HEK293 (cell line): ENCODE results near the gene NFATC1.

ENCODE experiments used
- CTCF ChIA-PET: fragments of 350-600 bp; formaldehyde crosslinking; extraction: SDS; loops from one replicate; lab custom pipeline; 2021; ENCODE audit warnings: antibody characterized with exemption; lab: Yijun Ruan, JAX
- POLR2A ChIA-PET: fragments of 300-600 bp; formaldehyde crosslinking; extraction: SDS; loops from one replicate; lab custom pipeline; 2020; ENCODE audit warnings: antibody characterized with exemption, inconsistent platforms; lab: Yijun Ruan, JAX
- H3K27ac ChIP-seq: fragments of 200-500 bp; sonication (Bioruptor generic); 2 replicates; pipeline ENCODE4 v1.5.1; 2014; ENCODE audit warnings: low read depth, low read length, control low read depth, inconsistent platforms; ENCODE audit errors: extremely low read depth
- H3K36me3 ChIP-seq, 2 experiments: fragments of 200-500 bp in 1 of 2; sonication (Bioruptor generic) in 1 of 2; 1 replicate in 1 of 2; 2 replicates in 1 of 2; pipeline ENCODE4 v1.5.1; 2014 to 2017; ENCODE audit warnings: inconsistent platforms in 2 of 2, low read length in 2 of 2; ENCODE audit not compliant: control insufficient read depth in 2 of 2, insufficient read depth in 1 of 2
- H3K4me1 ChIP-seq: fragments of 200-500 bp; sonication (Bioruptor generic); 2 replicates; pipeline ENCODE4 v1.5.1; 2014; ENCODE audit warnings: mild to moderate bottlenecking, low read length, inconsistent platforms; ENCODE audit not compliant: control insufficient read depth, insufficient read depth
- H3K4me3 ChIP-seq: 2 replicates; pipeline ENCODE4 v1.5.1; 2011; ENCODE audit warnings: low read depth, mild to moderate bottlenecking, control low read depth, low read length, moderate library complexity
- H3K9me3 ChIP-seq: fragments of 200-500 bp; sonication (Bioruptor generic); 2 replicates; pipeline ENCODE4 v1.5.1; 2014; ENCODE audit warnings: low read depth, low read length, inconsistent platforms; ENCODE audit not compliant: control insufficient read depth, insufficient read depth
- ELK4 ChIP-seq: IDR thresholded peaks from 2 replicates; pipeline ENCODE4 v1.6.1; 2011; ENCODE audit warnings: mild to moderate bottlenecking, low read depth, low read length, borderline replicate concordance
- GFI1B ChIP-seq: fragments of 450-650 bp; formaldehyde crosslinking; IDR thresholded peaks from 2 replicates; pipeline ENCODE4 v1.5.1; 2016; ENCODE audit warnings: missing biosample characterization, missing genetic modification characterization
- RBAK ChIP-seq: fragments of 450-650 bp; formaldehyde crosslinking; IDR thresholded peaks from 2 replicates; pipeline ENCODE4 v1.5.1; 2016; ENCODE audit warnings: missing biosample characterization, missing genetic modification characterization
- REPIN1 ChIP-seq: fragments of 450-650 bp; formaldehyde crosslinking; IDR thresholded peaks from 2 replicates; pipeline ENCODE4 v1.5.1; 2017; ENCODE audit warnings: missing biosample characterization, missing genetic modification characterization, low read depth
- SP3 ChIP-seq: fragments of 450-650 bp; formaldehyde crosslinking; IDR thresholded peaks from 2 replicates; pipeline ENCODE4 v1.5.1; 2016; ENCODE audit warnings: missing biosample characterization, missing genetic modification characterization
- YY2 ChIP-seq: fragments of 450-650 bp; formaldehyde crosslinking; IDR thresholded peaks from 2 replicates; pipeline ENCODE4 v1.5.1; 2016; ENCODE audit warnings: missing biosample characterization, missing genetic modification characterization
- ZBTB8A ChIP-seq: fragments of 450-650 bp; formaldehyde crosslinking; IDR thresholded peaks from 2 replicates; pipeline ENCODE4 v1.5.1; 2016; ENCODE audit warnings: missing biosample characterization, missing genetic modification characterization
- ZFP3 ChIP-seq: fragments of 450-650 bp; formaldehyde crosslinking; IDR thresholded peaks from 2 replicates; pipeline ENCODE4 v1.5.1; 2016; ENCODE audit warnings: low read depth, missing biosample characterization, missing genetic modification characterization
- ZNF10 ChIP-seq: fragments of 450-650 bp; formaldehyde crosslinking; IDR thresholded peaks from 2 replicates; pipeline ENCODE4 v1.5.1; 2017; ENCODE audit warnings: missing biosample characterization, missing genetic modification characterization
- ZNF175 ChIP-seq: fragments of 450-650 bp; formaldehyde crosslinking; IDR thresholded peaks from 2 replicates; pipeline ENCODE4 v1.5.1; 2016; ENCODE audit warnings: missing biosample characterization, missing genetic modification characterization
- ZNF26 ChIP-seq: fragments of 450-650 bp; formaldehyde crosslinking; IDR thresholded peaks from 2 replicates; pipeline ENCODE4 v1.5.1; 2016; ENCODE audit warnings: missing biosample characterization, missing genetic modification characterization
- ZNF266 ChIP-seq: fragments of 450-650 bp; formaldehyde crosslinking; IDR thresholded peaks from 2 replicates; pipeline ENCODE4 v1.5.1; 2016; ENCODE audit warnings: missing biosample characterization, missing genetic modification characterization, low read depth
- ZNF274 ChIP-seq, 2 experiments: fragments of 200-500 bp in 1 of 2; fragments of 450-650 bp in 1 of 2; sonication (Bioruptor generic) in 1 of 2; formaldehyde crosslinking in 1 of 2; IDR thresholded peaks; 2 replicates each; pipeline versions ENCODE4 v1.5.1 to v1.6.1; 2014 to 2016; ENCODE audit warnings: borderline replicate concordance in 1 of 2, inconsistent platforms in 1 of 2, low read length in 1 of 2, missing biosample characterization in 1 of 2, missing genetic modification characterization in 1 of 2
- ZNF341 ChIP-seq: fragments of 450-650 bp; formaldehyde crosslinking; IDR thresholded peaks from 2 replicates; pipeline ENCODE4; 2016; ENCODE audit warnings: low read depth, missing biosample characterization, missing genetic modification characterization
- ZNF366 ChIP-seq: fragments of 450-650 bp; formaldehyde crosslinking; conservative IDR thresholded peaks from 2 replicates; pipeline ENCODE4 v1.5.1; 2016; ENCODE audit warnings: missing biosample characterization, missing genetic modification characterization
- ZNF548 ChIP-seq: fragments of 450-650 bp; formaldehyde crosslinking; IDR thresholded peaks from 2 replicates; pipeline ENCODE4 v1.5.1; 2016; ENCODE audit warnings: missing biosample characterization, missing genetic modification characterization
- ZNF596 ChIP-seq: fragments of 450-650 bp; IDR thresholded peaks from 2 replicates; pipeline ENCODE4 v1.5.0; 2018; ENCODE audit warnings: missing biosample characterization, mild to moderate bottlenecking, missing genetic modification characterization, moderate library complexity
- ZNF610 ChIP-seq: fragments of 450-650 bp; formaldehyde crosslinking; IDR thresholded peaks from 2 replicates; pipeline ENCODE4 v1.5.1; 2016; ENCODE audit warnings: missing biosample characterization, missing genetic modification characterization, borderline replicate concordance
- ZNF776 ChIP-seq: fragments of 450-650 bp; formaldehyde crosslinking; IDR thresholded peaks from 2 replicates; pipeline ENCODE4 v1.5.0; 2017; ENCODE audit warnings: missing biosample characterization, missing genetic modification characterization, borderline replicate concordance

The NFATC1 gene

GRCh38 chr18:79479116-79479760, 83.5 kb downstream of the NFATC1 start:
- H3K27ac ChIP-seq = no peak overlapping the region
- no peaks in the 10 kb centered on the region for H3K36me3 ChIP-seq
- CTCF ChIA-PET = no interaction called here

GRCh38 chr18:79479761-79480161, 84.0 kb downstream of the NFATC1 start:
- TF ChIP-seq SP3 (tag by site-specific recombination) (no peak), GFI1B (tag by site-specific recombination) (no peak), ZNF266 (tag by site-specific recombination) (no peak), ELK4 (no peak), ZNF26 (tag by site-specific recombination) (no peak), ZNF175 (tag by site-specific recombination) (no peak), ZNF548 (tag by site-specific recombination) (no peak), ZNF366 (no peak), ZNF610 (tag by site-specific recombination) (no peak), ZNF10 (tag by site-specific recombination) (no peak), RBAK (tag by site-specific recombination) (no peak), ZNF776 (tag by site-specific recombination) (no peak), YY2 (tag by site-specific recombination) (no peak)
- H3K36me3 ChIP-seq = no peaks in the 10 kb centered on the region
- ChIA-PET CTCF (no interaction called here), POLR2A (no interaction called here)
- no peaks in the 10 kb centered on the region for H3K4me1 ChIP-seq
- H3K4me3 ChIP-seq = no peak overlapping the region
- no peak overlapping the region for H3K27ac ChIP-seq
- no peaks in the 10 kb centered on the region for H3K9me3 ChIP-seq

More at GRCh38 chr18:79479116-79479760, 83.5 kb downstream of the NFATC1 start:
- POLR2A ChIA-PET = no interaction called here
- Histone ChIP-seq H3K4me1 (no peaks in the 10 kb centered on the region), H3K9me3 (no peaks in the 10 kb centered on the region), H3K4me3 (no peak overlapping the region)
- TF ChIP-seq REPIN1 (no peak), ZFP3 (tag by site-specific recombination) (no peak), ZNF274 (IDR thresholded peaks at IDR 0.05; ENCODE audit: low read length) (no peak), ZNF274 (tag by site-specific recombination; IDR thresholded peaks at IDR 0.05; ENCODE audit: borderline replicate concordance) (no peak), ZNF341 (tag by site-specific recombination) (no peak), ZBTB8A (tag by site-specific recombination) (no peak), ZNF596 (tag by site-specific recombination) (no peak)
